OCI-LY7 (cell line): ENCODE measurements around the gene CABP1. TPM values are rescaled to one million over a fixed set of nuclear protein-coding genes. Genes with fewer than 3 reads are reported as not detected.

Experiments used
- BruUV-seq: library from RNA; stranded (reverse); fragments of 400-500 nt; replicated peaks from 2 replicates; lab custom pipeline; 2021; lab: Mats Ljungman, UMichigan
- CTCF ChIA-PET: fragments of 300-600 bp; sonication (Branson Sonifier 250); formaldehyde crosslinking; loops from one replicate; lab custom pipeline; 2022; ENCODE audit warnings: antibody characterized with exemption; ENCODE audit not compliant: unreplicated experiment; lab: Charles Lee
- POLR2A ChIA-PET: fragments of 300-600 bp; sonication (Branson Sonifier 250); formaldehyde crosslinking; loops from one replicate; lab custom pipeline; 2022; ENCODE audit warnings: antibody characterized with exemption; lab: Charles Lee
- DNase-seq: peaks from one replicate; pipeline ENCODE4 v3.0.0-alpha.2; 2015; ENCODE audit warnings: low spot score
- H2AFZ ChIP-seq: fragments of 200-600 bp; sonication (generic), shearing (Covaris generic); 2 replicates; pipeline ENCODE4 v1.6.1; 2014; ENCODE audit warnings: mild to moderate bottlenecking, antibody characterized with exemption, low read length, moderate library complexity
- H3K27ac ChIP-seq: fragments of 200-600 bp; sonication (generic); 2 replicates; pipeline ENCODE4 v1.5.1; 2014; ENCODE audit warnings: mixed run types, low read depth, mild to moderate bottlenecking, moderate library complexity, low read length, inconsistent platforms; ENCODE audit not compliant: poor library complexity, severe bottlenecking
- H3K36me3 ChIP-seq: fragments of 200-600 bp; sonication (generic); 2 replicates; pipeline ENCODE4 v1.6.1; 2014; ENCODE audit warnings: mild to moderate bottlenecking, antibody characterized with exemption, low read length, moderate library complexity, mixed read lengths; ENCODE audit not compliant: insufficient read depth
- H3K4me1 ChIP-seq: fragments of 200-600 bp; sonication (generic); 2 replicates; pipeline ENCODE4 v1.5.1; 2014; ENCODE audit warnings: mild to moderate bottlenecking, low read length; ENCODE audit not compliant: insufficient read depth, poor library complexity, severe bottlenecking
- H3K4me2 ChIP-seq: fragments of 200-600 bp; sonication (generic); 2 replicates; pipeline ENCODE4 v1.6.1; 2014; ENCODE audit warnings: mild to moderate bottlenecking, low read length
- H3K4me3 ChIP-seq: fragments of 200-600 bp; sonication (generic); 2 replicates; pipeline ENCODE4 v1.5.1; 2014; ENCODE audit warnings: mild to moderate bottlenecking, low read depth, low read length; ENCODE audit not compliant: poor library complexity, severe bottlenecking
- H3K79me2 ChIP-seq: fragments of 200-600 bp; sonication (generic); 2 replicates; pipeline ENCODE4 v1.6.1; 2016; ENCODE audit warnings: low read depth, mild to moderate bottlenecking, low read length, moderate library complexity, mixed read lengths; ENCODE audit not compliant: insufficient read depth
- H3K9me2 ChIP-seq: fragments of 200-600 bp; sonication (generic); 2 replicates; pipeline ENCODE4 v1.6.1; 2016; ENCODE audit warnings: mild to moderate bottlenecking, low read length, mixed read lengths; ENCODE audit not compliant: insufficient read depth
- H3K9me3 ChIP-seq: fragments of 200-600 bp; sonication (generic); 2 replicates; pipeline ENCODE4 v1.6.1; 2014; ENCODE audit warnings: mild to moderate bottlenecking, mixed run types, low read length, mixed read lengths
- H4K20me1 ChIP-seq: fragments of 200-600 bp; sonication (generic); 2 replicates; pipeline ENCODE4 v1.6.1; 2014; ENCODE audit warnings: mild to moderate bottlenecking, antibody characterized with exemption, low read length, moderate library complexity, mixed read lengths; ENCODE audit not compliant: insufficient read depth
- CTCF ChIP-seq: fragments of 200-600 bp; sonication (generic); conservative IDR thresholded peaks from 2 replicates; pipeline ENCODE4 v1.5.1; 2014; ENCODE audit warnings: mild to moderate bottlenecking, antibody characterized with exemption, low read length, moderate library complexity, mixed read lengths
- EZH2phosphoT487 ChIP-seq: fragments of 200-600 bp; sonication (generic); IDR thresholded peaks from 2 replicates; pipeline ENCODE4 v1.6.1; 2018; ENCODE audit warnings: low read depth, borderline replicate concordance, mild to moderate bottlenecking, mixed run types, antibody characterized with exemption, low read length, moderate library complexity, mixed read lengths
- intact Hi-C: fragments of 100-400 bp; cut with micrococcal nuclease; formaldehyde crosslinking; loops from one replicate; pipeline ENCODE4 v1.10.0; 2022; ENCODE audit not compliant: unreplicated experiment
- total RNA-seq, 2 experiments: library from RNA; depleted of rRNA in 1 of 2; stranded (reverse); fragments of >200 nt in 1 of 2; shearing (Covaris generic) in 1 of 2; gene quantifications; 2 replicates each; pipeline ENCODE4 v1.2.3, GENCODE V29; 2014 to 2022

Gene CABP1
- total RNA-seq, 2 experiments from 2014 or later: 0.79 to 3.8 TPM

GRCh38 chr12:120687578-120688289, 47.3 kb downstream of the CABP1 start:
- Histone ChIP-seq H3K9me2 (no peaks in the 10 kb centered on the region), H2AFZ (no peak overlapping the region), H3K79me2 (peaks cover 57% of the 10 kb centered on the region), H4K20me1 (peaks cover 30% of the 10 kb centered on the region), H3K4me3 (peak overlapping the region; percentile 91), H3K9me3 (no peaks in the 10 kb centered on the region; the same call in 1 of the 2 replicates), H3K4me2 (peak overlapping the region; percentile 98), H3K36me3 (peaks cover 24% of the 10 kb centered on the region; the same call in 1 of the 2 replicates), H3K27ac (peak overlapping the region; percentile 94), H3K4me1 (peaks cover 51% of the 10 kb centered on the region)
- TF ChIP-seq EZH2phosphoT487 (no peak), CTCF (0 out of 2 replicates have a peak, but pooled peaks have one; percentile 27)
- POLR2A ChIA-PET: interaction anchor here (0.6 to 1.4 kb wide), 5 partner anchors 10 to 390 kb away, joined by 3 to 11 read pairs (median 3); partner anchors contain the start of gene POP5
- CTCF ChIA-PET: interaction anchor here (1.0 to 2.3 kb wide), 2 partner anchors 40 to 41 kb away, joined by 3 to 6 read pairs; no protein-coding TSS in a partner anchor
- intact Hi-C loops: loop anchor here (1.0 to 2.0 kb wide), 3 partner anchors 23 to 284 kb away; partner anchors contain the start of gene UNC119B
- no TSS peak for BruUV-seq
- DNase-seq: peak; percentile 65

- H2AFZ ChIP-seq: no peak overlapping the region
- peak overlapping the region; percentile 98 for H3K4me2 ChIP-seq
- H3K36me3 ChIP-seq: peaks cover 32% of the 10 kb centered on the region; the same call in 1 of the 2 replicates
- H3K4me1 ChIP-seq: peaks cover 42% of the 10 kb centered on the region
- DNase-seq: no peak
- ChIA-PET POLR2A (interaction anchor here (0.6 to 1.4 kb wide), 3 partner anchors 17 to 136 kb away, joined by 3 to 11 read pairs (median 4); no protein-coding TSS in a partner anchor), CTCF (interaction anchor here (1.0 to 2.3 kb wide), 2 partner anchors 41 to 42 kb away, joined by 3 to 6 read pairs; no protein-coding TSS in a partner anchor)
- TF ChIP-seq CTCF (no peak), EZH2phosphoT487 (no peak)
- H3K9me2 ChIP-seq: no peaks in the 10 kb centered on the region
- H3K9me3 ChIP-seq: no peaks in the 10 kb centered on the region; the same call in 1 of the 2 replicates
- peaks cover 36% of the 10 kb centered on the region for H4K20me1 ChIP-seq
- H3K27ac ChIP-seq: no peak overlapping the region
- BruUV-seq: TSS peak; percentile 55
- H3K79me2 ChIP-seq: peaks cover 66% of the 10 kb centered on the region
- peak overlapping the region; percentile 91 for H3K4me3 ChIP-seq
- intact Hi-C loops: loop anchor here (1.0 kb wide), 1 partner anchor 26 kb away; no protein-coding TSS in a partner anchor
These were observed 48.2 kb downstream of the CABP1 start for GRCh38 chr12:120688527-120689071.
